SU-DHL-6 (cell line): ENCODE data around the gene MBD3L3.
"Not testable (repeated sequence)": the region's sequence is repeated elsewhere in the genome, so short reads cannot be mapped to it uniquely, and the experiment has no call there.

ENCODE experiments used
- EZH2phosphoT487 ChIP-seq: fragments of 200-600 bp; sonication (generic), shearing (Covaris generic); conservative IDR thresholded peaks from 2 replicates; pipeline ENCODE4 v1.6.1; 2018; ENCODE audit warnings: mild to moderate bottlenecking, antibody characterized with exemption, low read length, moderate library complexity, mixed read lengths
- TF ChIP-seq, protein P1 (sequence below): fragments of 200-600 bp; sonication (generic); IDR thresholded peaks from one replicate; pipeline ENCODE4 v1.5.1; 2017; ENCODE audit warnings: antibody characterized with exemption, mild to moderate bottlenecking, low read length, moderate library complexity; ENCODE audit not compliant: insufficient read depth, poor library complexity, severe bottlenecking

GRCh38 chr19:7051421-7051820 lies 7.1 kb downstream of the MBD3L3 start:
- TF ChIP-seq, protein P1, sequence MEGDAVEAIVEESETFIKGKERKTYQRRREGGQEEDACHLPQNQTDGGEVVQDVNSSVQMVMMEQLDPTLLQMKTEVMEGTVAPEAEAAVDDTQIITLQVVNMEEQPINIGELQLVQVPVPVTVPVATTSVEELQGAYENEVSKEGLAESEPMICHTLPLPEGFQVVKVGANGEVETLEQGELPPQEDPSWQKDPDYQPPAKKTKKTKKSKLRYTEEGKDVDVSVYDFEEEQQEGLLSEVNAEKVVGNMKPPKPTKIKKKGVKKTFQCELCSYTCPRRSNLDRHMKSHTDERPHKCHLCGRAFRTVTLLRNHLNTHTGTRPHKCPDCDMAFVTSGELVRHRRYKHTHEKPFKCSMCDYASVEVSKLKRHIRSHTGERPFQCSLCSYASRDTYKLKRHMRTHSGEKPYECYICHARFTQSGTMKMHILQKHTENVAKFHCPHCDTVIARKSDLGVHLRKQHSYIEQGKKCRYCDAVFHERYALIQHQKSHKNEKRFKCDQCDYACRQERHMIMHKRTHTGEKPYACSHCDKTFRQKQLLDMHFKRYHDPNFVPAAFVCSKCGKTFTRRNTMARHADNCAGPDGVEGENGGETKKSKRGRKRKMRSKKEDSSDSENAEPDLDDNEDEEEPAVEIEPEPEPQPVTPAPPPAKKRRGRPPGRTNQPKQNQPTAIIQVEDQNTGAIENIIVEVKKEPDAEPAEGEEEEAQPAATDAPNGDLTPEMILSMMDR: not testable (repeated sequence)
- not testable (repeated sequence) for TF ChIP-seq EZH2phosphoT487
